Uterus (tissue), 4 donors: ENCODE data around the gene NLRP10. TPM values are rescaled to one million over a fixed set of nuclear protein-coding genes. Genes with fewer than 3 reads are reported as not detected.

Source experiments
- DNase-seq, 2 donors: peaks; one replicate each; pipeline ENCODE4 v3.0.0-alpha.2; 2019 to 2020
- H3K27ac ChIP-seq, 2 donors: fragments of 200-600 bp; sonication (generic); 1 replicate in 1 of 2; 2 replicates in 1 of 2; pipeline ENCODE4 v1.5.1; 2016 to 2018
- H3K27me3 ChIP-seq, 2 donors: fragments of 200-600 bp; sonication (generic); one replicate each; pipeline ENCODE4 v1.5.1; 2018 to 2019; ENCODE audit warnings: control low read depth in 1 of 2
- H3K36me3 ChIP-seq, 2 donors: fragments of 200-600 bp; sonication (generic); one replicate each; pipeline ENCODE4 v1.5.1; 2019; ENCODE audit warnings: control low read depth in 1 of 2
- H3K4me1 ChIP-seq, 2 donors: fragments of 200-600 bp; sonication (generic); one replicate each; pipeline ENCODE4 v1.5.1; 2018 to 2019; ENCODE audit warnings: control low read depth in 1 of 2
- H3K4me3 ChIP-seq, 2 donors: fragments of 200-600 bp; sonication (generic); 1 replicate in 1 of 2; 2 replicates in 1 of 2; pipeline ENCODE4 v1.5.1; 2018 to 2019; ENCODE audit warnings: mild to moderate bottlenecking in 1 of 2
- H3K9me3 ChIP-seq, 2 donors: fragments of 200-600 bp; sonication (generic); one replicate each; pipeline ENCODE4 v1.5.1; 2019; ENCODE audit warnings: control low read depth in 1 of 2
- CTCF ChIP-seq, 4 experiments: fragments of 200-600 bp in 2 of 4; fragments of 450-650 bp in 2 of 4; sonication (generic) in 2 of 4; IDR thresholded peaks; one replicate each; pipeline ENCODE4 v1.5.1; 2016 to 2019; ENCODE audit warnings: antibody characterized with exemption in 4 of 4, mild to moderate bottlenecking in 2 of 4, moderate library complexity in 1 of 4
- POLR2A ChIP-seq, 2 donors: fragments of 450-650 bp; IDR thresholded peaks; one replicate each; pipeline ENCODE4 v1.6.1; 2016; ENCODE audit warnings: antibody characterized with exemption in 2 of 2, mild to moderate bottlenecking in 1 of 2, moderate library complexity in 1 of 2
- intact Hi-C: fragments of 100-400 bp; cut with DNase I; formaldehyde crosslinking; loops from one replicate; pipeline ENCODE4 v1.15.1; 2023; ENCODE audit warnings: low total_unique reads
- total RNA-seq, 4 donors: library from RNA; depleted of rRNA in 3 of 4; stranded (reverse); fragments of >200 nt in 3 of 4; gene quantifications; one replicate each; pipeline versions ENCODE4 v1.1.0 to v1.2.4, GENCODE V29; 2014 to 2023
- donor health status: DM: yes; HTN: yes; CAD: no.

The NLRP10 gene
- total RNA-seq, 4 donors from 2014 or later, result not detected

- intact Hi-C loops, result no loop called here
These were observed 1.9 kb upstream of the NLRP10 start for GRCh38 chr11:7967097-7967496.

GRCh38 chr11:7964873-7965272, 374 bp downstream of the NLRP10 start:
- H3K9me3 ChIP-seq, result no peaks in the 10 kb centered on the region
- no peaks in the 10 kb centered on the region for H3K27me3 ChIP-seq
- intact Hi-C loops, result no loop called here
- TF ChIP-seq CTCF (IDR thresholded peaks at IDR 0.05), result no peak
- no peak for TF ChIP-seq POLR2A (IDR thresholded peaks at IDR 0.05)
- DNase-seq, result no peak
- H3K4me1 ChIP-seq, result no peaks in the 10 kb centered on the region
- H3K36me3 ChIP-seq, result no peaks in the 10 kb centered on the region
- H3K27ac ChIP-seq, result no peak overlapping the region
- no peak overlapping the region for H3K4me3 ChIP-seq

More at GRCh38 chr11:7967097-7967496, 1.9 kb upstream of the NLRP10 start:
- H3K4me3 ChIP-seq, result no peak overlapping the region
- H3K27ac ChIP-seq, result no peak overlapping the region
- H3K27me3 ChIP-seq, result no peaks in the 10 kb centered on the region
- H3K36me3 ChIP-seq, result no peaks in the 10 kb centered on the region
- DNase-seq, result no peak
- no peaks in the 10 kb centered on the region for H3K4me1 ChIP-seq
- no peak for TF ChIP-seq CTCF (IDR thresholded peaks at IDR 0.05)
- no peak for TF ChIP-seq POLR2A (IDR thresholded peaks at IDR 0.05)
- no peaks in the 10 kb centered on the region for H3K9me3 ChIP-seq

- Histone ChIP-seq H3K4me3 (no peak overlapping the region), H3K27me3 (no peaks in the 10 kb centered on the region), H3K9me3 (no peaks in the 10 kb centered on the region), H3K36me3 (no peaks in the 10 kb centered on the region), H3K27ac (no peak overlapping the region), H3K4me1 (no peaks in the 10 kb centered on the region)
- TF ChIP-seq CTCF (IDR thresholded peaks at IDR 0.05) (no peak), POLR2A (IDR thresholded peaks at IDR 0.05) (no peak)
- no peak for DNase-seq
- intact Hi-C loops, result no loop called here
These were observed 986 bp downstream of the NLRP10 start for GRCh38 chr11:7964261-7964660.

- no peak for TF ChIP-seq CTCF (IDR thresholded peaks at IDR 0.05)
- no peak for TF ChIP-seq POLR2A (IDR thresholded peaks at IDR 0.05)
- no peak for DNase-seq
- Histone ChIP-seq H3K27ac (no peak overlapping the region), H3K4me3 (no peak overlapping the region), H3K4me1 (no peaks in the 10 kb centered on the region), H3K9me3 (no peaks in the 10 kb centered on the region), H3K36me3 (no peaks in the 10 kb centered on the region), H3K27me3 (no peaks in the 10 kb centered on the region)
- intact Hi-C loops, result no loop called here
These were observed 10.1 kb downstream of the NLRP10 start for GRCh38 chr11:7955191-7955590.

- H3K36me3 ChIP-seq, result no peaks in the 10 kb centered on the region
- no peak overlapping the region for H3K27ac ChIP-seq
- H3K4me1 ChIP-seq, result no peaks in the 10 kb centered on the region
- H3K9me3 ChIP-seq, result no peaks in the 10 kb centered on the region
- DNase-seq, result no peak
- no peak overlapping the region for H3K4me3 ChIP-seq
- H3K27me3 ChIP-seq, result no peaks in the 10 kb centered on the region
- intact Hi-C loops, result no loop called here
- TF ChIP-seq CTCF (IDR thresholded peaks at IDR 0.05) (no peak), POLR2A (IDR thresholded peaks at IDR 0.05) (no peak)
These were observed 15.3 kb downstream of the NLRP10 start for GRCh38 chr11:7949934-7950333.
